ENCODE measurements around the gene GABRD. TPM values are rescaled to one million over a fixed set of nuclear protein-coding genes. Genes with fewer than 3 reads are reported as not detected.

Gene GABRD
- total and polyA plus RNA-seq, 2 experiments from 2014 or later: 2.1 to 5.1 TPM

DNA sequence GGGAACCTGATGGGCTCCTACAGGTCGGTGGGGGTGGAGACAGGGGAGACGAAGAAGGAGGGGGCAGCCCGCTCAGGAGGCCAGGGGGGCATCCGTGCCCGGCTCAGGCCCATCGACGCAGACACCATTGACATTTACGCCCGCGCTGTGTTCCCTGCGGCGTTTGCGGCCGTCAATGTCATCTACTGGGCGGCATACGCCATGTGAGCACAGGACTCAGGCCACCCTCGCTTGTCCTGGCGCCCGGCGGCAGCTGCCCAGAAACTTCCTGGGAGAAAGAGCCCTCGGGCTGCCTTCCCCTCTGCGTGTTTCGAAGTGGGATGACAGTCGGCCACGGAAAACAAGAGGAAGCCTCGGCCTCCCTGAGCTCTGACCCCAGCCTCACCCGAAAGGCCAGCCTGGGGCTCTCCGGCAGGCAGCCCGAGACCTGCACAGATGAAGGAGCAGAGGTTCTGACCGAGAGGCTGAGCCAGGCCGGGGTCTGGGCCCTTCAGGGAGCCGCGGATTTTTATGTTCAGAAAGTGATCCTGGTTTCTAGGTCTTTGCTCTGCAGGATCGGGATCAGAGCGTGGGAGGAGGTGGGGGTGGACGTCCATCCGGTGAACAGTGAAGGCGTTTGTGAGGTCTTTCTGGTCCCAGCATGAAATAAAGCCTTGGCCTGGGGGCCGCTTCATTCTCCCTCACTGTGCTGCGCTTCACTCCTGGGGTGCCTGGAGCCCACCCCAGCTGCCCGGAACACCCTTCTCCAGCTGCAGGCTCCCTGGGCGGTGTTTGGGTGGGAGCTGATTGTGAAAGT lies 11.1 kb downstream of the GABRD start (continued):
- TF ChIP-seq EZH2 (IDR thresholded peaks at IDR 0.05; ENCODE audit: low read depth, unreplicated experiment) (no peak), STAT1 (IDR thresholded peaks at IDR 0.05; ENCODE audit: unreplicated experiment) (no peak), POLR2AphosphoS5 (IDR thresholded peaks at IDR 0.05; ENCODE audit: low read depth) (no peak)
- TF ChIP-seq, protein P1, sequence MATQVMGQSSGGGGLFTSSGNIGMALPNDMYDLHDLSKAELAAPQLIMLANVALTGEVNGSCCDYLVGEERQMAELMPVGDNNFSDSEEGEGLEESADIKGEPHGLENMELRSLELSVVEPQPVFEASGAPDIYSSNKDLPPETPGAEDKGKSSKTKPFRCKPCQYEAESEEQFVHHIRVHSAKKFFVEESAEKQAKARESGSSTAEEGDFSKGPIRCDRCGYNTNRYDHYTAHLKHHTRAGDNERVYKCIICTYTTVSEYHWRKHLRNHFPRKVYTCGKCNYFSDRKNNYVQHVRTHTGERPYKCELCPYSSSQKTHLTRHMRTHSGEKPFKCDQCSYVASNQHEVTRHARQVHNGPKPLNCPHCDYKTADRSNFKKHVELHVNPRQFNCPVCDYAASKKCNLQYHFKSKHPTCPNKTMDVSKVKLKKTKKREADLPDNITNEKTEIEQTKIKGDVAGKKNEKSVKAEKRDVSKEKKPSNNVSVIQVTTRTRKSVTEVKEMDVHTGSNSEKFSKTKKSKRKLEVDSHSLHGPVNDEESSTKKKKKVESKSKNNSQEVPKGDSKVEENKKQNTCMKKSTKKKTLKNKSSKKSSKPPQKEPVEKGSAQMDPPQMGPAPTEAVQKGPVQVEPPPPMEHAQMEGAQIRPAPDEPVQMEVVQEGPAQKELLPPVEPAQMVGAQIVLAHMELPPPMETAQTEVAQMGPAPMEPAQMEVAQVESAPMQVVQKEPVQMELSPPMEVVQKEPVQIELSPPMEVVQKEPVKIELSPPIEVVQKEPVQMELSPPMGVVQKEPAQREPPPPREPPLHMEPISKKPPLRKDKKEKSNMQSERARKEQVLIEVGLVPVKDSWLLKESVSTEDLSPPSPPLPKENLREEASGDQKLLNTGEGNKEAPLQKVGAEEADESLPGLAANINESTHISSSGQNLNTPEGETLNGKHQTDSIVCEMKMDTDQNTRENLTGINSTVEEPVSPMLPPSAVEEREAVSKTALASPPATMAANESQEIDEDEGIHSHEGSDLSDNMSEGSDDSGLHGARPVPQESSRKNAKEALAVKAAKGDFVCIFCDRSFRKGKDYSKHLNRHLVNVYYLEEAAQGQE (IDR thresholded peaks at IDR 0.05; ENCODE audit: unreplicated experiment): no peak

DNA sequence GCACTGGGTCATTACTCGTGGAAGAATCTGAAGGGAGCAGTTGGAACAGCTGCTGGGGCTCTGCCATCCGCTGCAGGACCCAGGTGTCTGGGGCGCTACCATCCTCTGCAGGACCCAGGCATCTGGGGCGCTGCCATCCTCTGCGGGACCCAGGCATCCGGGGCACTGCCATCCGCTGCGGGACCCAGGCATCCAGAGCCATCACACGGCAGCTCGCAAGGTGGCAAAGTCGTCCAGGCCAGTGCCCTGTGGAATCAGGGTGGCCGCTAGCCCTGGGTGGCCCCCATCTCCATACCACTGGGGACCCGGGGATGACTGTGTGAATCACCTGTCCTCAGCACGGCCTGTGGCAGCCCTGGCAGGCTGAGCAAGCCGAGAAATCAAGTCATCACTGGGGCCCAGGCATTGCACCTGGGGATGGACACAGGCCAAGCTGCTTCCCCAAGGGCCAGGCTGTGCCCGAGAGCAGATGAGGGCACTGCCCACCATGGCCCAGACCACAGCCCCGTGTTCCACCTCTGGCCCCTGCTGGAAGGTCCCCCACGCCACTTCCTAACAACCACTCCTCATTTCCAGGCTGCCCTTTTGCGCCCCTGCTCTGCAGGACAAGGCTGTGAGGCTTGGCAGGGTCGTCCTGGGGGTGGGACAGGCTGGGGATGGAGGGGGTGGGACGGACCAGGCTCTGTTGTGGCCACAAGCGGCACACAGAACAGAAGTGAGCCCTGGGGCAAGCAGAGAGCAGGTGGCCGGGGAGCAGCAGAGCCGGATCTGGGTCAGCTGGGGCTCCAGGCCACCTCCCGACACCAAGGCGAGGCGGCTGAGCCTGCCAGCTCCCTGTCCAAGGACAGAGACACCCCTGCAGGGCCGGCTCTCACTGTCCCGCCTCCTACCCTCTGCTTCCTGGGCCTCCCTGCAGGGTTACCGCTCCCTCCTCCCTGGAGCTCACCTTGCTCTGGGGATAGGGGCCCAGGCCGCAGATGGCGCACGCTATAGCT lies 12.7 kb downstream of the GABRD start:
- H3K36me3 ChIP-seq (ENCODE audit: insufficient read depth): no peaks in the 10 kb centered on the region
- H3K4me2 ChIP-seq: no peak overlapping the region
- H3K27me3 Mint-ChIP-seq (ENCODE audit: insufficient read depth, low read depth, poor library complexity): peaks cover 4% of the 10 kb centered on the region
- no peaks in the 10 kb centered on the region for H3K9me3 Mint-ChIP-seq
- no peaks in the 10 kb centered on the region for H3K27me3 ChIP-seq (ENCODE audit: insufficient read depth)
- peaks cover 6% of the 10 kb centered on the region; the same call in 2 of the 3 replicates for H3K4me1 Mint-ChIP-seq
- no peaks in the 10 kb centered on the region for H4K20me1 ChIP-seq (replicated peaks; ENCODE audit: insufficient read depth)
- H3K27ac ChIP-seq (ENCODE audit: low read depth): no peak overlapping the region
- H3K4me3 Mint-ChIP-seq: no peak overlapping the region
- DNase-seq (ENCODE audit: low spot score) (no peak), ATAC-seq (peak; percentile 75)
- H3F3A ChIP-seq (replicated peaks; ENCODE audit: low read depth): no peaks in the 10 kb centered on the region
- no peaks in the 10 kb centered on the region for H3K4me1 ChIP-seq (ENCODE audit: insufficient read depth)
- no peak overlapping the region for H3K4me3 ChIP-seq
- no peaks in the 10 kb centered on the region for H3K36me3 Mint-ChIP-seq (ENCODE audit: low read depth)
- H3K9me2 ChIP-seq (ENCODE audit: insufficient read depth): no peaks in the 10 kb centered on the region
- no peak overlapping the region for H2AFZ ChIP-seq
- no peaks in the 10 kb centered on the region for H3K79me2 ChIP-seq (replicated peaks; ENCODE audit: insufficient read depth)
- no peak overlapping the region for H3K27ac Mint-ChIP-seq
- TF ChIP-seq JUNB (IDR thresholded peaks at IDR 0.05; ENCODE audit: unreplicated experiment): no peak
- TF ChIP-seq ZNF331 (CRISPR knock-in tag; IDR thresholded peaks at IDR 0.05; ENCODE audit: low read depth): no peak
- TF ChIP-seq, protein P2, sequence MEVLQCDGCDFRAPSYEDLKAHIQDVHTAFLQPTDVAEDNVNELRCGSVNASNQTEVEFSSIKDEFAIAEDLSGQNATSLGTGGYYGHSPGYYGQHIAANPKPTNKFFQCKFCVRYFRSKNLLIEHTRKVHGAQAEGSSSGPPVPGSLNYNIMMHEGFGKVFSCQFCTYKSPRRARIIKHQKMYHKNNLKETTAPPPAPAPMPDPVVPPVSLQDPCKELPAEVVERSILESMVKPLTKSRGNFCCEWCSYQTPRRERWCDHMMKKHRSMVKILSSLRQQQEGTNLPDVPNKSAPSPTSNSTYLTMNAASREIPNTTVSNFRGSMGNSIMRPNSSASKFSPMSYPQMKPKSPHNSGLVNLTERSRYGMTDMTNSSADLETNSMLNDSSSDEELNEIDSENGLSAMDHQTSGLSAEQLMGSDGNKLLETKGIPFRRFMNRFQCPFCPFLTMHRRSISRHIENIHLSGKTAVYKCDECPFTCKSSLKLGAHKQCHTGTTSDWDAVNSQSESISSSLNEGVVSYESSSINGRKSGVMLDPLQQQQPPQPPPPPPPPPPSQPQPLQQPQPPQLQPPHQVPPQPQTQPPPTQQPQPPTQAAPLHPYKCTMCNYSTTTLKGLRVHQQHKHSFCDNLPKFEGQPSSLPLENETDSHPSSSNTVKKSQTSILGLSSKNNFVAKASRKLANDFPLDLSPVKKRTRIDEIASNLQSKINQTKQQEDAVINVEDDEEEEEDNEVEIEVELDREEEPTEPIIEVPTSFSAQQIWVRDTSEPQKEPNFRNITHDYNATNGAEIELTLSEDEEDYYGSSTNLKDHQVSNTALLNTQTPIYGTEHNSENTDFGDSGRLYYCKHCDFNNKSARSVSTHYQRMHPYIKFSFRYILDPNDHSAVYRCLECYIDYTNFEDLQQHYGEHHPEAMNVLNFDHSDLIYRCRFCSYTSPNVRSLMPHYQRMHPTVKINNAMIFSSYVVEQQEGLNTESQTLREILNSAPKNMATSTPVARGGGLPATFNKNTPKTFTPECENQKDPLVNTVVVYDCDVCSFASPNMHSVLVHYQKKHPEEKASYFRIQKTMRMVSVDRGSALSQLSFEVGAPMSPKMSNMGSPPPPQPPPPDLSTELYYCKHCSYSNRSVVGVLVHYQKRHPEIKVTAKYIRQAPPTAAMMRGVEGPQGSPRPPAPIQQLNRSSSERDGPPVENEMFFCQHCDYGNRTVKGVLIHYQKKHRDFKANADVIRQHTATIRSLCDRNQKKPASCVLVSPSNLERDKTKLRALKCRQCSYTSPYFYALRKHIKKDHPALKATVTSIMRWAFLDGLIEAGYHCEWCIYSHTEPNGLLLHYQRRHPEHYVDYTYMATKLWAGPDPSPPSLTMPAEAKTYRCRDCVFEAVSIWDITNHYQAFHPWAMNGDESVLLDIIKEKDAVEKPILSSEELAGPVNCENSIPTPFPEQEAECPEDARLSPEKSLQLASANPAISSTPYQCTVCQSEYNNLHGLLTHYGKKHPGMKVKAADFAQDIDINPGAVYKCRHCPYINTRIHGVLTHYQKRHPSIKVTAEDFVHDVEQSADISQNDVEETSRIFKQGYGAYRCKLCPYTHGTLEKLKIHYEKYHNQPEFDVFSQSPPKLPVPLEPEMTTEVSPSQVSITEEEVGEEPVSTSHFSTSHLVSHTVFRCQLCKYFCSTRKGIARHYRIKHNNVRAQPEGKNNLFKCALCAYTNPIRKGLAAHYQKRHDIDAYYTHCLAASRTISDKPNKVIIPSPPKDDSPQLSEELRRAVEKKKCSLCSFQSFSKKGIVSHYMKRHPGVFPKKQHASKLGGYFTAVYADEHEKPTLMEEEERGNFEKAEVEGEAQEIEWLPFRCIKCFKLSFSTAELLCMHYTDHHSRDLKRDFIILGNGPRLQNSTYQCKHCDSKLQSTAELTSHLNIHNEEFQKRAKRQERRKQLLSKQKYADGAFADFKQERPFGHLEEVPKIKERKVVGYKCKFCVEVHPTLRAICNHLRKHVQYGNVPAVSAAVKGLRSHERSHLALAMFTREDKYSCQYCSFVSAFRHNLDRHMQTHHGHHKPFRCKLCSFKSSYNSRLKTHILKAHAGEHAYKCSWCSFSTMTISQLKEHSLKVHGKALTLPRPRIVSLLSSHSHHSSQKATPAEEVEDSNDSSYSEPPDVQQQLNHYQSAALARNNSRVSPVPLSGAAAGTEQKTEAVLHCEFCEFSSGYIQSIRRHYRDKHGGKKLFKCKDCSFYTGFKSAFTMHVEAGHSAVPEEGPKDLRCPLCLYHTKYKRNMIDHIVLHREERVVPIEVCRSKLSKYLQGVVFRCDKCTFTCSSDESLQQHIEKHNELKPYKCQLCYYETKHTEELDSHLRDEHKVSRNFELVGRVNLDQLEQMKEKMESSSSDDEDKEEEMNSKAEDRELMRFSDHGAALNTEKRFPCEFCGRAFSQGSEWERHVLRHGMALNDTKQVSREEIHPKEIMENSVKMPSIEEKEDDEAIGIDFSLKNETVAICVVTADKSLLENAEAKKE (CRISPR knock-in tag; IDR thresholded peaks at IDR 0.05): no peak
- no peak for TF ChIP-seq NANOG (IDR thresholded peaks at IDR 0.05; ENCODE audit: borderline replicate concordance)
- no peak for TF ChIP-seq EZH2 (IDR thresholded peaks at IDR 0.05; ENCODE audit: low read depth, unreplicated experiment)
- no peak for TF ChIP-seq STAT1 (IDR thresholded peaks at IDR 0.05; ENCODE audit: unreplicated experiment)
- TF ChIP-seq, protein P1 (IDR thresholded peaks at IDR 0.05; ENCODE audit: unreplicated experiment): no peak
